D341Med (cell line): ENCODE results near the gene PLCXD1.
"Not testable (repeated sequence)": the region's sequence is repeated elsewhere in the genome, so short reads cannot be mapped to it uniquely, and the experiment has no call there.

Experiments used
- DNase-seq: peaks from one replicate; pipeline ENCODE4 v3.0.0; 2012; ENCODE audit warnings: low spot score

Gene PLCXD1

GRCh38 chrX:317424-318067 is 36.4 kb downstream of the PLCXD1 start:
- DNase-seq, result no peak

GRCh38 chrX:318068-318738 is 37.0 kb downstream of the PLCXD1 start:
- DNase-seq, result peak; percentile 90

GRCh38 chrX:318739-319578 is 37.8 kb downstream of the PLCXD1 start, which contains the start of gene GTPBP6:
TSS of gene GTPBP6 (minus strand) at chrX:318796. CDS start at chrX:318787, 9 bp downstream.
- DNase-seq, result peak; percentile 95

GRCh38 chrX:319579-320125 is 38.5 kb downstream of the PLCXD1 start:
- no peak for DNase-seq

GRCh38 chrX:320126-320783 is 39.1 kb downstream of the PLCXD1 start:
- no peak for DNase-seq

- DNase-seq, result peak; percentile 74
Observed at GRCh38 chrX:323721-324628, 42.8 kb downstream of the PLCXD1 start.

GRCh38 chrX:324664-325063 is 43.5 kb downstream of the PLCXD1 start:
- DNase-seq, result not testable (repeated sequence)

- DNase-seq, result no peak
Observed at GRCh38 chrX:327660-328126, 46.5 kb downstream of the PLCXD1 start.

- DNase-seq, result no peak
Observed at GRCh38 chrX:329291-329910, 48.2 kb downstream of the PLCXD1 start.

- not testable (repeated sequence) for DNase-seq
Observed at GRCh38 chrX:330141-330725, 49.1 kb downstream of the PLCXD1 start.

- DNase-seq, result no peak
Observed at GRCh38 chrX:330726-331150, 49.6 kb downstream of the PLCXD1 start.

GRCh38 chrX:331151-331824 is 50.1 kb downstream of the PLCXD1 start:
- no peak for DNase-seq

- DNase-seq, result no peak
Observed at GRCh38 chrX:331825-332495, 50.8 kb downstream of the PLCXD1 start.

- DNase-seq, result no peak
Observed at GRCh38 chrX:332496-332860, 51.3 kb downstream of the PLCXD1 start.

GRCh38 chrX:332916-333610 is 51.9 kb downstream of the PLCXD1 start:
- no peak for DNase-seq

GRCh38 chrX:333611-334311 is 52.6 kb downstream of the PLCXD1 start:
- no peak for DNase-seq

- DNase-seq, result no peak
Observed at GRCh38 chrX:334331-334891, 53.2 kb downstream of the PLCXD1 start.
